Hepatocyte (in vitro differentiated cells): Measurements from ENCODE around the gene ADRA1B.

ENCODE experiments used
- EZH2 ChIP-seq: fragments of 200-600 bp; sonication (generic); IDR thresholded peaks from 2 replicates; pipeline ENCODE4 v1.6.1; 2016; ENCODE audit warnings: antibody characterized with exemption, mild to moderate bottlenecking, borderline replicate concordance
- TF ChIP-seq, protein P1 (sequence below): fragments of 200-600 bp; sonication (generic); IDR thresholded peaks from 2 replicates; pipeline ENCODE4 v1.5.1; 2016; ENCODE audit warnings: antibody characterized with exemption, mild to moderate bottlenecking; ENCODE audit not compliant: poor library complexity

DNA sequence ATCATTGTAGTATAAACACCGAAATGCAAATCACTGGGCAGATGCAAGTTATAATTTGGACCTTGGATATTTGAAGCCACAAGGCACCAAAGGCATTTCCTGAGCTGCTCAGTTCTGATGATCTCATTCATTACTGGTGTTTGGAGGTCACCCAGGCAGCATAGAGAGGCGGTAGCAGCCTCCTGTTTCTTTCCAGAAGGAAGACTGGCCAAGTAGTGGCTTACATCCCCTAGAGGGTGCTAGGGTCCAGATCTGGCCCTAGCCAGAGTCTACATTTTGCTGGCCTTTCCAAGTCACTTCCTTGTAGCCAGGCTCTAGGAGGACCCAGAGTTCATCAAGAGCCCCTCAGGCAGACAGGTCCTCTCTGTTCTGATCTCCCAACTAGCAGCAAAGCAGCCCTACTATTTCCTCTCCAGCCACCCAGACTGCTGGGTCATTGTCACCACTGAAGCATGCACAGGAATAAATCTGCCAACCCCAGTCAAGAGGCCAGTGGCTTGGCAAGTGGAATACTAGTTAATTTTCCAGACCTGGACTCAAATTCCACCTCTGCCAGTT lies 59.3 kb downstream of the ADRA1B start:
- TF ChIP-seq, protein P1, sequence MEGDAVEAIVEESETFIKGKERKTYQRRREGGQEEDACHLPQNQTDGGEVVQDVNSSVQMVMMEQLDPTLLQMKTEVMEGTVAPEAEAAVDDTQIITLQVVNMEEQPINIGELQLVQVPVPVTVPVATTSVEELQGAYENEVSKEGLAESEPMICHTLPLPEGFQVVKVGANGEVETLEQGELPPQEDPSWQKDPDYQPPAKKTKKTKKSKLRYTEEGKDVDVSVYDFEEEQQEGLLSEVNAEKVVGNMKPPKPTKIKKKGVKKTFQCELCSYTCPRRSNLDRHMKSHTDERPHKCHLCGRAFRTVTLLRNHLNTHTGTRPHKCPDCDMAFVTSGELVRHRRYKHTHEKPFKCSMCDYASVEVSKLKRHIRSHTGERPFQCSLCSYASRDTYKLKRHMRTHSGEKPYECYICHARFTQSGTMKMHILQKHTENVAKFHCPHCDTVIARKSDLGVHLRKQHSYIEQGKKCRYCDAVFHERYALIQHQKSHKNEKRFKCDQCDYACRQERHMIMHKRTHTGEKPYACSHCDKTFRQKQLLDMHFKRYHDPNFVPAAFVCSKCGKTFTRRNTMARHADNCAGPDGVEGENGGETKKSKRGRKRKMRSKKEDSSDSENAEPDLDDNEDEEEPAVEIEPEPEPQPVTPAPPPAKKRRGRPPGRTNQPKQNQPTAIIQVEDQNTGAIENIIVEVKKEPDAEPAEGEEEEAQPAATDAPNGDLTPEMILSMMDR: no peak
- TF ChIP-seq EZH2: no peak
